Measurements from ENCODE around the gene ARHGAP18.

Gene ARHGAP18

GRCh38 chr6:129717277-129717676 is 7.3 kb upstream of the ARHGAP18 start:
- DNase-seq (ENCODE audit: low read depth), result no peak

GRCh38 chr6:129713806-129714333 is 3.9 kb upstream of the ARHGAP18 start:
- DNase-seq (ENCODE audit: low read depth), result no peak

GRCh38 chr6:129711271-129711631 is 1.3 kb upstream of the ARHGAP18 start:
- DNase-seq (ENCODE audit: low read depth), result no peak

GRCh38 chr6:129710450-129711270 is 683 bp upstream of the ARHGAP18 start:
- DNase-seq (ENCODE audit: low read depth), result no peak

GRCh38 chr6:129709196-129709768 is 695 bp downstream of the ARHGAP18 start:
- DNase-seq (ENCODE audit: low read depth), result no peak

GRCh38 chr6:129708496-129709195 is 1.3 kb downstream of the ARHGAP18 start:
- DNase-seq (ENCODE audit: low read depth), result no peak

- DNase-seq (ENCODE audit: low read depth), result no peak
Observed at GRCh38 chr6:129707882-129708495, 2.0 kb downstream of the ARHGAP18 start.

- no peak for DNase-seq (ENCODE audit: low read depth)
Observed at GRCh38 chr6:129707028-129707427, 2.9 kb downstream of the ARHGAP18 start.

GRCh38 chr6:129705212-129705611 is 4.8 kb downstream of the ARHGAP18 start:
- no peak for DNase-seq (ENCODE audit: low read depth)

- DNase-seq (ENCODE audit: low read depth), result no peak
Observed at GRCh38 chr6:129704708-129705107, 5.3 kb downstream of the ARHGAP18 start.

GRCh38 chr6:129701721-129702455 is 8.1 kb downstream of the ARHGAP18 start:
- DNase-seq (ENCODE audit: low read depth), result no peak

- no peak for DNase-seq (ENCODE audit: low read depth)
Observed at GRCh38 chr6:129700666-129701065, 9.3 kb downstream of the ARHGAP18 start.

GRCh38 chr6:129699659-129700058 is 10.3 kb downstream of the ARHGAP18 start:
- DNase-seq (ENCODE audit: low read depth), result no peak

GRCh38 chr6:129698430-129698829 is 11.5 kb downstream of the ARHGAP18 start:
- no peak for DNase-seq (ENCODE audit: low read depth)

- no peak for DNase-seq (ENCODE audit: low read depth)
Observed at GRCh38 chr6:129697788-129698187, 12.2 kb downstream of the ARHGAP18 start.

- no peak for DNase-seq (ENCODE audit: low read depth)
Observed at GRCh38 chr6:129696843-129697242, 13.1 kb downstream of the ARHGAP18 start.

GRCh38 chr6:129696028-129696418 is 14.0 kb downstream of the ARHGAP18 start:
- DNase-seq (ENCODE audit: low read depth), result no peak

- DNase-seq (ENCODE audit: low read depth), result no peak
Observed at GRCh38 chr6:129695373-129696027, 14.5 kb downstream of the ARHGAP18 start.

GRCh38 chr6:129694036-129694435 is 15.9 kb downstream of the ARHGAP18 start:
- no peak for DNase-seq (ENCODE audit: low read depth)

- no peak for DNase-seq (ENCODE audit: low read depth)
Observed at GRCh38 chr6:129692467-129692866, 17.5 kb downstream of the ARHGAP18 start.

GRCh38 chr6:129691709-129692108 is 18.3 kb downstream of the ARHGAP18 start:
- no peak for DNase-seq (ENCODE audit: low read depth)

Measured in T-helper 22 cell (primary cell).